GM21786 (cell line): ENCODE data around the gene YJU2.
A peak's percentile ranks its signal among the peaks of the same experiment; 100 is the strongest.
"Not testable (repeated sequence)": the region's sequence is repeated elsewhere in the genome, so short reads cannot be mapped to it uniquely, and the experiment has no call there.

ENCODE experiments used
- ATAC-seq: cut with Tn5 transposase; IDR thresholded peaks from one replicate; pipeline ENCODE4 v1.9.1; 2021; ENCODE audit not compliant: unreplicated experiment

YJU2 gene

DNA sequence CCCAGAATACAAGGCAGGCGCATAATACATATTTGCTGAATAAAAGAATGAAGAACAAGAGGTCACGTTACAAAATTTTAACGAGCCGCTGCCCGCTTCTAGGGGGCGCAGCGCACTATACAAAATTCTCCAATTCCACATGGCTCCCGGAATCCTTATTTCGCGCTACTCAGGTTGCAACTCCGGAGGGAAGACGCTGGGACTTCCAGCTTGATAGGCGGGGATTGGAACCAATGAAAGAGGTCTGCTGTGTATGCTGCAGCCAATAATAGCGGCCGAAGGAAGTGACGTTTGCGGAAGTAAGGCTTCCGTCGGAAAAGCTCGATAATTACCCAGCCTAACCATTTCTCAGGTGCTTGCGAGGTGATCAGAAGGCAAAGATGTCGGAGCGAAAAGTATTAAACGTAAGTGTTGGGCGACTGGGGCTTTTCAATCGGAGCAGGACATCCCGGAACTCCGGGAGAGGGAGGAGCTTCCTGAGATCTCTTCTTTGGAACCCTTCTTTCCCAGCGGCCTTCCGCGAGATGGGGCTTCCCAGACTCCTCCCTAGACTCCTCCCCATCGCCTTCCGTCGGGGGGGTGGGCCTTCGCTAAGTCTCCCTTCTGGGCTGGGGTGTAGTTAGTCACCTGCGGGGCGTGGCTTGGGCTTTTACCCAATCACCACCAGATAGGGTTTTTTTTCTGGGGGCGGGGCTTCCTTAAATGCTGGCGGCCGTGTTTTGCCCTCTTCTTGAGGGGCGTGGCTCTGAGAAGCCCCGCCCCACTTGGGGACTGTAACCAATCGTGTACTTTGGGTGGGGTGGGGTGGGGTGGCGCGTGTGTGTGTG, at the start of gene YJU2:
YJU2 (plus strand) TSS at position 314 of the 827 bp plus-strand sequence; CDS start at position 381, 67 bp downstream.
- peak; percentile 87 for ATAC-seq

DNA sequence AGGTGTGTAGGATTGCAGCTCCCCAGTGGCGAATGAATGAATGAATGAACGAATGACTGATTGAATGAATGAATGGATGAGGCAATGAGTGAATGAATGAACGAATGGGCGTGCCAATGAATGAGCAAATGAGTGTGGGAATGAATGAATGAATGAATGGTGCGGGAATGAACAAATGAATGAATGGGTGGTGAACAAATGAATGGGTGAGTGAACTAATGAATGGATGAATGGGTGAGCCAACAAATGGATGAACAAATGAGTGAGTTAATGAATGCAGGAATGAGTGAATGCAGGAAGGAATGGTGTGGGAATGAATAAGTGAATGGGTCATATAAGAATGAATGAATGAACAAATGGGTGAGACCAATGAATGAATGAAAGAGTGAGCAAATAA, 49.7 kb upstream of the YJU2 start:
- no peak for ATAC-seq

DNA sequence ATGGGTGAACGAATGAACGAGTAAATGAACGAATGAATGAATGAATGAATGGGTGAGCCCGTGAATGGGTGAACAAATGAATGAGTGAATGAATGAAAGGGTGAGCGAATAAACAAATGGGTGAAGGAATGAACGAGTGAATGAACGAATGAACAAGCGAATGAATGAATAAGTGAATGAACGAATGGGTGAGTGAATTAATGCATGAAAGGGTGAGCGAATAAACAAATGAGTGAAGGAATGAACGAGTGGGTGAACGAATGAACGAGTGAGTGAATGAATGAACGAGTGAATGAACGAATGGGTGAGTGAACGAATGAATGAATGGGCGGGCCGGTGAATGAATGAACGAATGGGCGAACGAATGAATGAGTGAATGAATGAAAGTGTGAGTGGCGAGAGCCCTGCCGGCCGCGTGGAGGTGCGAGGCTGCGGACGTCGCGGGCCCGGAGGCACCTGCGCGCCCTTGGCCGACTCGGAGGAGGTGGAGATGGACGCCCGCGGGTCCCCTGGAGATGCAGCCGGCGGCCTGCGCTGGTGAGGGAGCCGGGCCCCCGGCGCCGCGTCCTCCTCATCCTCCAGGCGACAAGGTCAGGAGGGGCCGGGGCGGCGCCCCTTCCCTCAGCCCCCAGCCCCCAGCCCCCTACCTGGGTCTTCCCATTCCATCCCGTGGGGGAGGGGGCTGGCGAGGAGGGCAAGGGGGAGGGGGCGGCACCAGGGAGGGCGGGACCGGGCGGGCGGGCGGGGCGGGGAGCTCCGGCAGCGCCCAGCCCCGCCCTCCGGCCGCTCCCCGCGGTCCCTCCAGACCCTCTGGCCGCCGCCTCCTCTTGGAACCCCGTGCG, 49.0 kb upstream of the YJU2 start:
- ATAC-seq = no peak

DNA sequence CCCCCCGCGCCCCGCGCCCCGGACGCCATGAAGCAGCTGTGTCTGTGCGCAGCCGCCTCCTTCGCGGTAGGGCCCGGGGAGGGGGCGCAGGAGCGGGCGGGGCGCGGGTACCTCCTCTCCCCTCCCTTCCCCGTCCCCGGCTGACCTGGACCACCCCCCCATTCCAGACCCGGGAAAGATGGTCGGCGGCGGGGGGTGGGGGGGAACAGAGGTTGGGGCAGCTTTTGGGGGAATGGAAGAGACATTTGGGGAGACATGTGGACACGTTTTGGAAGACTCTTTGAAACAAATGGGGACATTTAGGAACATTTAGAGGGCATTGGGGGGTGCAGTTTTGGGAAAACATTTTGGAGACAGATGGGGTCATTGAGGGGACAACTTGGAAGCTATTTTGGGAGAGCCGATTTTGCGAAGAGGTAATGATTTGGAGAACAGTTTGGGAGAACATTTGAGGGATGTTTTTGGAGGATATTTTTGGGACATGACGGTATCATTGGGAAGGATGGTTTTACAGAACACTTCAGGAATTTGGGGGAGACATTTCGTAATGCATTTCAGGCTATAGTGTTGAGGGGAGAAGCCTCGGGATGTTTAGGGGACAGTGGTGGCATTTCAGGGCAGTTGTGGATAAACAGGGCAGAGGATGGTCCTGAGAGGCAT, 48.3 kb upstream of the YJU2 start:
- ATAC-seq = no peak

DNA sequence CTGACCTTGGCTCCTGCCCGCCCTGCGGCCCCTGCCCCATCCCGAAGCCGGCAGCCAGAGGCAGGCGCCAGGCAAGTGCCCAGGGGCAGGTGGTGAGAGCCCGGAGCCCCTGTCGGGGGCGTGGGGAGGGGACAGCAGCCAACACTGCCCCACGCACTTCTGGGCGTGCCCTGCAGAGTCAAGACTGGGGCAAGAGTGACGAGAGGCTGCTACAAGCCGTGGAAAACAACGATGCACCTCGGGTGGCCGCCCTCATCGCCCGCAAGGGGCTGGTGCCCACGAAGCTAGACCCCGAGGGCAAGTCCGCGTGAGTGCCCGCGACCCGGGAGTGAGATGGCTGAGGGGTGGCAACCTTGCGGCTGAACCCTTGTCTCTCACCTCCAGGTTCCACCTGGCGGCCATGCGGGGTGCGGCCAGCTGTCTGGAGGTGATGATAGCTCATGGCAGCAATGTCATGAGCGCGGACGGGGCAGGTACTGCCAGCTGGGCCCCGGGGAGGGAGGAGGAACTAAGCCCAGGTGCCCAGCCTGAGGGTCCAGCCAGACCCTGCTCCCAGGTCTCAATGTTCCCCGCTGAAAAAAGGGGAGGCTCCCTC, 47.1 kb upstream of the YJU2 start:
- no peak for ATAC-seq

DNA sequence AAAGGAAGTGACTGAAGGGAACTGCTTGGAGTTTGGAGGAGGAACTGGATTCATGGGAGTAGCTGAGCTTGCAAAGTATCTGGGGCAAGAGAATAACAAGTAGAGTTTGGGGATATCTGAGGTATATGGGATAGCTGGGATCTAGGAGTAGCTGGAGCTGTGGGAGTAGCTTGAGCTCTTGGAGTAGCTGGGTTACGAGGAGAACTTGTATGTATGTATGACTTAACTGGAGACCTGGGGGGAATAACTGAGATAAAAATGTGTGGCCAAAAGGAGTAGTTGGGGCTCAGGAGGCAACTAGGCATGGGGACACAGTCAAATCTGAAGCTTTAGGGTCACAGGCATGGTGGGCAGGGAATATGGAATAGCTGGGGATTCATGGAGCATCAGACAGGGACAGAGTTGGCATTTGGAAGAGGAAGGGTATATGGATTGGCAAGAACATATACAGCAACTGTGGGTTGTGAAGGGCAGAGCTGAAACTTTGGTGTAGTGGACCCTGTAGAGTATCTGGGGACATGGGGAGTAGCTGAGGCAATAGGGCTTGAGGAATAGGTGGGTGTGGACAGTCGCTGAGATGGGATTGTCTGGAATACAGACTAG, 45.8 kb upstream of the YJU2 start:
- no peak for ATAC-seq

DNA sequence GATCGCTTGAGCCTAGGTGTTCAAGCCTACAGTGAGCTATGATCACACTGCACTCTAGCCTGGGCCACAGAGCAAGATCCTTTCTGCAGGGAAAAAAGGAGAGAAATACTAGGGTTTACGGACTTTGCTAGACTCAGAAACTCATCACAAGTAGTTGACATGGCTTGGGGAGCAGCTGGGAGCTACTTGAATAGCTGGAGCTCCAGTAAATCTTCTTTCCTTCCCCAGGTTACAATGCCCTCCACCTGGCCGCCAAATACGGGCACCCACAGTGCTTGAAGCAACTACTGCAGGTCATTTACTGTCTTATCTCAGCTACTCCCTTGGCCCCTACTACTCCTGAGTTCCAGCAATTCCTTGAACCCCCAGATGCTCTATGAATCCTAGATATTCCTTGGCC, 45.1 kb upstream of the YJU2 start:
- ATAC-seq = no peak

DNA sequence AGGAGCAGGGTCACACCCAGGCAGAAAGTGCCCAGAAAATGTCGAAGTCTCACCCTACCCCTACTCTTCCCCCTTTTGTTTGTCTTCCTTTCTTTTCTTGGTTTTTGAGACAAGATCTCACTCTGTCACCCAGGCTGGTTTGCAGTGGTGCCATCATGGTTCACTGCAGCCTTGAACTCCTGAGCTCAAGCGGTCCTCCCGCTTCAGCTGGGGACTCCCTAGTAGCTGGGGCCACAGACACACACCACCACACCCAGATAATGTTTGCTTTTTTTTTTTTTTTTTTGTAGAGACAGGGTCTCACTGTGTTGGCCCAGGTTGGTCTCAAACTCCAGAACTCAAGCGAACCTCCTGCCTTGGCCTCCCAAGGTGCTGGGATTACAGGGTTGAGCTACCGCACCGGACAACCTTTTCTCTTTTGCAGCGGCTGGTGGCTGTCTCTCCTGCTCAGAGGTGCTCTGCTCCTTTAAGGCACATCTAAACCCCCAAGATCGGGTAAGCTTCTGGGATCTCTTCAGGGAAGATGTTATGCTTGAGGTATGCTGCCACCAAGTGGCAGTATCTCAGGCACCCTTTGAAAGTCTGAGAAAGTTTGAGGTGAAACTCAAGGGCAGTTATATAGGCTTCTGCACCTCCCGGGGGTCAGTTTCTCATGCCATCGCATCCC, 39.9 kb upstream of the YJU2 start:
- no peak for ATAC-seq

DNA sequence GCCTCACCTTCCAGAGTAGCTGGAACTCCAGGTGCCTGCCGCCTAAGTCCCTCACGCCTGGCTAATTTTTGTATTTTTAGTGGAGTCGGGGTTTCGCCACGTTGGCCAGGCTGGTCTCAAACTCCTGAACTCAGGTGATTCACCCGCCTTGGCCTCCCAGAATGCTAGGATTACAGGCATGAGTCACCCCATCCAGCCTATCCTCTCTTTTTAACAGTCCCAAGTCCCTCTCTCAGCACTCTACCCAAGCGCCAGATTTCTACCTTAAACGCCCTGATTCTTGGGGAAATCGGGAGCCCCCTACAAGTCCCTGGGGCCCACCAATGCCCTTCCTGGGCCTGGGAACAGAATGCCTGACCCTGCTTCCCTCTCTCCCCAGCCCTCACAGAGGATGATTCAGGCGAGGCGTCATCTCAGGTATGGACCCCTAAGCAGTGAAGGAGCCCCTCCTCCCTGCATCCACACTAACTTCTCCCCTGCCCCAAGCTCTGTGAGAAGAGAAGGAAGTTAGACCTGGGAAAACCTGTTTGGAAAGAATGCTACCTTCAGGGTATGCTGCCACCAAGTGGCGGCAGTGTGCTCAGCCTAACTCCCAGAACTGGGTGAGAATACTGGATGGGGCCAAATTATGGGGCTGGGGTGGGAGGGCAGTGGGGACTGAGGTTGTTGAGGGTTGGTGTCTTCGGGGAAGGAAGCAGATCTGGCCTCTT, 38.3 kb upstream of the YJU2 start:
- no peak for ATAC-seq

DNA sequence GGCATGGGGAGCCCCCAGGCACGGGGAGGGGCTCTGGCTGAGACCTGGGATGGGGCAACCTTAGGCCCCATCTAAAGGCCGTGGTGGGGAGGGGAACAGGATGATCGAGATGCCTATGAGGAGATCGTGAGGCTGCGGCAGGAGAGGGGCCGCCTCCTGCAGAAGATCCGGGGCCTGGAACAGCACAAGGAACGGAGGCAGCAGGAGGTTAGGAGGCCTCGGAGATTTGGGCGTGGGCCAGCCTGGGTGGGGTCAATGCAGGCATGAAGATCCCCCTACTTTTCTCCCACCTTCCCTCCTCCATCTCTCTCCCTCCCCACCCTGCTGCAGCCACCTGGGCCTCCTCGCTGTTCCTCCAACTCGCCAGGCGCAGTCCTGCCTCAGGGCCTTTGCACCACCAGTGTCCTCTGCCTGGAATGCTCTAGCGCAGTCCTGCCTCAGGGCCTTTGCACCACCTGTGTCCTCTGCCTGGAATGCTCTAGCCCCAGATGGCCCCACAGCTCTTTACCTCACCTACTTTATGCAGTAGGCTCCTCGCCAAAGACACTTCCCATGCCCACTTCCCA, 36.6 kb upstream of the YJU2 start:
- ATAC-seq = no peak

DNA sequence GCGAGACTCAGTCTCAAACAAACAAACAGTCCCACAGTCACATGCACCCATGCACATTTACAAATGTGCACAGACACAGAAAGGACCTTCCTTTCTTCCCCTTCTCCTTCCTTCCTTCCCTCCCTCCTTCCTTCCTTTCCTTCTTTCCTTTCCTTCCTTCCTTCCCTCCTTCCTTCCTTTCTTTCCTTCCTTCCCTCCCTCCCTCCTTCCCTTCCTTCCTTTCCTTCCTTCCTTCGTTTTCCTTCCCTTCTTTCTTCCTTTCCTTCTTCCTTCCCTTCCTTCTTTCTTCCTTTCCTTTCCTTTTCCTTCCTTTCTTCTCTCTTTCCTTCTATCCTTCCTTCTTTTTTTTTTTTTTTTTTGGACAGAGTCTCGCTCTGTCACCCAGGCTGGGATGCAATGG, 33.8 kb upstream of the YJU2 start:
- no peak for ATAC-seq

DNA sequence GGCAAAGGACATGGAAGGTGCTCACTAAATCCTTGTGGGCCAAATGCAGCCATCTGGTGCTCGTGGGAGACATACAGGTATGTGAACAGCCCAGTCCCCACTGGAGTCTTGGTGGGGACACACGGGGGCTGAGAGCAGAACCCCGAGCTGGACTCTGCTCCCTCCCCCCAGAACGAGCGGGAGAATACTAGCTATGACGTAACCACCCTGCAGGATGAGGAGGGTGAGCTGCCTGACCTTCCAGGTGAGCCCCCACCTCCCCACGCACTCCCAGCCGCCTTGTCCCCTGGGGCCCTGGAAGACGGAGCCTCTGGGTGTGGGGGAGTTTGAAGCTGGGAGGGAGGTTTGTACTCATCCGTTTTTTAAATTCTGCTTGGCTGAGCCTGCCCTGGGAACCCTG, 31.1 kb upstream of the YJU2 start:
- no peak for ATAC-seq

DNA sequence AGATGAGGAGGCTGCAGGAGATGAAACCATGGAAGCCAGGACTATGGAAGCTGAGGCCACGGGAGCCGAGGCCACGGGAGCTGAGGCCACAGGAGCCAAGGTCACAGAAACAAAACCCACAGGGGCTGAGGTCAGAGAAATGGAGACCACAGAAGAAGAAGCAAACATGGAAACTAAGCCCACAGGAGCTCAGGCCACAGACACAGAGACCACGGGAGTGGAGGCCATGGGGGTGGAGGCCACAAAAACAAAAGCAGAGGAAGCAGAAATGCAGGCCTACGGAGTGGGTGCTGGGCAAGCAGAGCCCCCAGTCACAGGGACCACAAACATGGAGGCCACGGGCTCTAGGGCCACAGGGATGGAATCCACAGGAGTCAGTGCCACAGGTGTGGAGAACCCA, 30.0 kb upstream of the YJU2 start:
- ATAC-seq = no peak

DNA sequence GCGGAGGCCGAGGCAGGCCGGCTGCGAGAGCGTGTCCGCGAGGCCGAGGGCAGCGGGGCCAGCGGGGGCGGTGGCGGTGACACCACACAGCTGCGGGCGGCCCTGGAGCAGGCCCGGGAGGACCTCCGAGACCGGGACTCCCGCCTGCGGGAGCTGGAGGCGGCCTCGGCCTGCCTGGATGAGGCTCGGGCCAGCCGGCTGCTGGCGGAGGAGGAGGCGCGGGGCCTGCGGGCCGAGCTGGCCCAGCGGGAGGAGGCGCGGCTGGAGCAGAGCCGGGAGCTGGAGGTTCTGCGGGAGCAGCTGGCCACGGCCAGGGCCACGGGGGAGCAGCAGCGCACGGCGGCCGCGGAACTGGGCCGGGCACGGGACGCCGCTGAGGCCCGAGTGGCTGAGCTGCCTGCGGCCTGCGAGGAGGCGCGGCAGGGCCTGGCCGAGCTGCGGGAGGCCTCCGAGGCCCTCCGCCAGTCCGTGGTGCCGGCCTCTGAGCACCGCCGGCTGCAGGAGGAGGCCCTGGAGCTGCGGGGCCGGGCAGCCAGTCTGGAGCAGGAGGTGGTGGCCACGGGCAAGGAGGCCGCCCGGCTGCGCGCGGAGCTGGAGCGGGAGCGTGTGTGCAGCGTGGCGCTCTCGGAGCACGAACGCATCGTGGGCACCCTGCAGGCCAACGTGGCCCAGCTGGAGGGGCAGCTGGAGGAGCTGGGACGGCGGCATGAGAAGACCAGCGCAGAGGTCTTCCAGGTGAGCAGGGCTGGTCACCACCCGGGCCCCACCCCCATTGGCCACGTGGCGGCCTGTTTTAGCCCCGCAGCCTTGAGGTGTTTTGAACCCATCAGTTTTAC, 29.2 kb upstream of the YJU2 start:
- no peak for ATAC-seq

DNA sequence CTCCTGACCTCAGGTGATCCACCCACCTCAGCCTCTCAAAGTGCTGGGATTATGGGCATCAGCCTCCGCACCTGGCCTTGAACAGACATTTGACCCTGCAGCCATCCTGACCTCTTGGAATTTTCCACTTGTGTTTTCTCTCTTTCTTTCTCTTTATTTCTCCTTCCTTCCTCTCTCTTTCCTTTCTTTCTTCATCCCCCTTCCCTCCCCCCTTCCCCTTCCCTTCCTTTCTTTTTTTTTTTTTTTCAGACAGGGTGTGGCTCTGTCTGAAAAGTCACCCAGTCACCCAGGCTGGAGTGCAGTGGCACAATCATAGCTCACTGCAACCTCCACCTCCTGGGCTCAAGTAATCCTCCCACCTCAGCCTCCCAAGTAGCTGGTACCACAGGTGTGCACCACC, 28.4 kb upstream of the YJU2 start:
- not testable (repeated sequence) for ATAC-seq

DNA sequence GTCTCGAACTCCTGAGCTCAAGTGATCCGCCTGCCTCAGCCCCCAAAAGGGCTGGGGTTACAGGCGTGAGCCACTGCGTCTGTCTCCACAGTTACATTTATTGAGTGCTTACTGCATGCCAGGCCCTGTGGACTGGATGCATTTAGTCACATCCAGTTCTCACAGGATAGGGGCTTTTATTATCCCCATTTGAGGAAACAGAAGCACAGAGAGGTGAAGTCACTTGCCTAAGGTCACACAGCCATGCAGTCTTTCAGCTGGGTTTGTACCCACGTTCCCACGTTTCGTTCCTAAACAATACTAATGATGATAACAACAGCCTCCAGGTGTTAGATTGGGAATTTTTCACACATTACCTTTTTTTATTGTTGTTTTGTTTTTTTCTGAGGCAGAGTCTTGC, 26.7 kb upstream of the YJU2 start:
- ATAC-seq = no peak

DNA sequence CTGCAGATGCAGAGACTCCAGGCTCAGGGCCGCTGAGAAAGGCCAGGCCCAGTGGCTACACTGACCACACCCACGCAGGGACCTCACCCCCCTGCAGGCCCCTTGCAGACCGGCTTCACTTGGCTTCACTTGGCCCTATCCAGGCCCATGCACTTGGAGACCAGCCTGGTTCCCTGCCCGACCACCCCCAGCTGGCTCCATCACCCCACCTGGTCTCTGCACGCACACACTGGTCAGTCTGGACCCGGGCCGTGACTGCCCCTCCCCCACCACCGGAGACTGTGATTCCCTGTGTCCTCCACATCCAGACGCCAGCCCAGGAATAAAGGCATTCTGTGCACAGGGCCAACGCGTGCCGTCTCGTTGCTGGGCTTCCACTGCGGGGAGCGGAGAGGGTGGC, 22.4 kb upstream of the YJU2 start:
- no peak for ATAC-seq

DNA sequence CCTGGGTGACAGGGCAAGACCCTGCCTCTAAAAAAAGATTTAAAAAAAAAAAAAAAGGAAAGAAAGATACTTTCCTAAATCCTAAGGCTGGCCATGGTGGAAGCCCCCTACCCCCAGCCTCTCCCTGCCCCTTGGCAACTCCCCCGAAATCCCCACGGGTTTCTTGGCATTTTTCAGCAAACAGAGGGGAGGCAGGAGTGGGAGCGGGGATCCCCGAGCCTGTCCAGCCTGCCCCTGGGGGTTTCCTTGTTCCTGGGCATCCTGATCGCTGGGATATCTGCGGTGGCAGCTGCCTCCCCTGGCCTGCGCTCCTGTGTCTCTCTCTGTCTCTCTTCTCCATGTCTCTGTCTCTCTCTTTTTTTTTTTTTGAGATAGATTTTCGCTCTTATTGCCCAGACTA, 21.0 kb upstream of the YJU2 start:
- no peak for ATAC-seq

DNA sequence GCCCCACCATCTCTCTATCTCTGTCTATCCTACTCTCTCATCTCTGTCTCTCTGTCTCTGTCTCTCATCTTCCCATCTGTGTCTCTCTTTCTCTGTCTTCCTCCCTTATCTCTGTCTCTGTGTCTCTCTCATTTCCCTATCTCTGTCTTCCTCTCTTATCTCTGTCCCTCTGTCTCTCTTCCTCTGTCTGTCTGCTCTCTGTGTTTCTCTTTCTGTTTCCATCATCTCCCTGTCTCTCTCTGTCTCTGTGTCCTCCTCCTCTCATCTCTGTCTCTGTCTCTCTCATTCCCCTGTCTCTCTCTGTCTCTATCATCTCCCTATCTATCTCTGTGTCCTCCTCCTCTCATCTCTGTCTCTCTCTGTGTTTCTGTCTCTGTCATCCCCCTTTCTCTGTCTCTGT, 19.1 kb upstream of the YJU2 start:
- no peak for ATAC-seq
